NAMALWA (cell line): ENCODE data around the gene SLC4A4.
A peak's percentile ranks its signal among the peaks of the same experiment; 100 is the strongest.

ENCODE experiments used
- DNase-seq: peaks from one replicate; pipeline ENCODE4 v3.0.0-alpha.2; 2015; ENCODE audit warnings: low spot score

Gene SLC4A4

GRCh38 chr4:71541541-71541940 lies 202.7 kb downstream of the SLC4A4 start:
- DNase-seq: no peak

GRCh38 chr4:71545168-71545567 lies 206.3 kb downstream of the SLC4A4 start:
- no peak for DNase-seq

- DNase-seq: no peak
Measured at GRCh38 chr4:71549516-71550160, 210.8 kb downstream of the SLC4A4 start.

- no peak for DNase-seq
Measured at GRCh38 chr4:71550220-71551165, 211.7 kb downstream of the SLC4A4 start.

- peak; percentile 31 for DNase-seq
Measured at GRCh38 chr4:71553605-71554004, 214.8 kb downstream of the SLC4A4 start.

GRCh38 chr4:71554025-71554424 lies 215.2 kb downstream of the SLC4A4 start:
- DNase-seq: no peak

GRCh38 chr4:71558248-71558647 lies 219.4 kb downstream of the SLC4A4 start:
- no peak for DNase-seq

- no peak for DNase-seq
Measured at GRCh38 chr4:71559957-71560571, 221.2 kb downstream of the SLC4A4 start.

GRCh38 chr4:71564775-71565174 lies 226.0 kb downstream of the SLC4A4 start:
- no peak for DNase-seq

GRCh38 chr4:71566856-71567255 lies 228.0 kb downstream of the SLC4A4 start:
- DNase-seq: no peak

- no peak for DNase-seq
Measured at GRCh38 chr4:71568131-71568530, 229.3 kb downstream of the SLC4A4 start.

- DNase-seq: no peak
Measured at GRCh38 chr4:71570492-71570891, 231.7 kb downstream of the SLC4A4 start.

GRCh38 chr4:71571346-71571745 lies 232.5 kb downstream of the SLC4A4 start:
- DNase-seq: no peak

- DNase-seq: no peak
Measured at GRCh38 chr4:71583971-71584370, 245.2 kb downstream of the SLC4A4 start.

- DNase-seq: no peak
Measured at GRCh38 chr4:71584585-71584984, 245.8 kb downstream of the SLC4A4 start.

- no peak for DNase-seq
Measured at GRCh38 chr4:71586087-71586763, 247.4 kb downstream of the SLC4A4 start.

- DNase-seq: no peak
Measured at GRCh38 chr4:71587995-71588394, 249.2 kb downstream of the SLC4A4 start.

GRCh38 chr4:71592793-71593192 lies 254.0 kb downstream of the SLC4A4 start:
- no peak for DNase-seq

- no peak for DNase-seq
Measured at GRCh38 chr4:71593311-71593710, 254.5 kb downstream of the SLC4A4 start.

GRCh38 chr4:71595576-71596108 lies 256.8 kb downstream of the SLC4A4 start:
- DNase-seq: no peak

GRCh38 chr4:71599578-71599977 lies 260.8 kb downstream of the SLC4A4 start:
- DNase-seq: no peak

- DNase-seq: no peak
Measured at GRCh38 chr4:71602289-71602900, 263.6 kb downstream of the SLC4A4 start.
